OCI-LY3 (cell line): ENCODE results near the gene SYT7.

Source experiments
- H2AFZ ChIP-seq: fragments of 200-600, 300-600 bp; shearing (Covaris generic); 2 replicates; pipeline ENCODE4 v1.6.0; 2014; ENCODE audit warnings: antibody characterized with exemption, low read depth, low read length
- H3K27ac ChIP-seq: fragments of 200-600, 300-600 bp; sonication (generic); 2 replicates; pipeline ENCODE4 v1.5.1; 2014; ENCODE audit warnings: mild to moderate bottlenecking, low read length, moderate library complexity, mixed read lengths
- H3K27me3 ChIP-seq: fragments of 200-600, 300-600 bp; sonication (generic); 2 replicates; pipeline ENCODE4 v1.6.1; 2014; ENCODE audit warnings: low read depth, low read length, mixed read lengths
- H3K36me3 ChIP-seq: fragments of 200-600, 300-600 bp; sonication (generic); replicated peaks from 2 replicates; pipeline ENCODE3; 2014; ENCODE audit warnings: low read depth, low read length, mixed read lengths
- H3K4me1 ChIP-seq: fragments of 300-600, 200-600 bp; sonication (generic); 2 replicates; pipeline ENCODE4 v1.6.1; 2014; ENCODE audit warnings: low read length, mixed read lengths
- H3K4me2 ChIP-seq: fragments of 200-600, 300-600 bp; sonication (generic); 2 replicates; pipeline ENCODE4 v1.6.1; 2014; ENCODE audit warnings: low read length, mixed read lengths
- H3K4me3 ChIP-seq: fragments of 300-600, 200-600 bp; sonication (generic); 2 replicates; pipeline ENCODE4 v1.5.1; 2014; ENCODE audit warnings: antibody characterized with exemption, mild to moderate bottlenecking, low read length, moderate library complexity
- H3K79me2 ChIP-seq: fragments of 300-600, 200-600 bp; shearing (Covaris generic); 2 replicates; pipeline ENCODE4 v1.6.1; 2014; ENCODE audit warnings: mild to moderate bottlenecking, low read length, mixed read lengths
- H3K9ac ChIP-seq: fragments of 300-600, 200-600 bp; shearing (Covaris generic); 2 replicates; pipeline ENCODE4 v1.6.0; 2014; ENCODE audit warnings: mild to moderate bottlenecking, low read length, moderate library complexity
- H3K9me3 ChIP-seq: fragments of 200-600, 300-600 bp; shearing (Covaris generic); 2 replicates; pipeline ENCODE4 v1.6.1; 2014; ENCODE audit warnings: low read length, mixed read lengths; ENCODE audit not compliant: insufficient read depth
- H4K20me1 ChIP-seq: fragments of 200-600, 300-600 bp; sonication (generic); 2 replicates; pipeline ENCODE4 v1.6.1; 2016; ENCODE audit warnings: low read length, mixed read lengths; ENCODE audit not compliant: insufficient read depth
- EZH2phosphoT487 ChIP-seq: fragments of 200-600 bp; shearing (Covaris generic); IDR thresholded peaks from 2 replicates; pipeline ENCODE4 v1.6.1; 2018; ENCODE audit warnings: antibody characterized with exemption, mixed run types, low read depth
- TF ChIP-seq, protein P1 (sequence below): fragments of 200-600, 300-600 bp; sonication (generic); IDR thresholded peaks from 2 replicates; pipeline ENCODE4 v1.5.1; 2014; ENCODE audit warnings: antibody characterized with exemption, low read length, low read depth

The SYT7 gene

DNA sequence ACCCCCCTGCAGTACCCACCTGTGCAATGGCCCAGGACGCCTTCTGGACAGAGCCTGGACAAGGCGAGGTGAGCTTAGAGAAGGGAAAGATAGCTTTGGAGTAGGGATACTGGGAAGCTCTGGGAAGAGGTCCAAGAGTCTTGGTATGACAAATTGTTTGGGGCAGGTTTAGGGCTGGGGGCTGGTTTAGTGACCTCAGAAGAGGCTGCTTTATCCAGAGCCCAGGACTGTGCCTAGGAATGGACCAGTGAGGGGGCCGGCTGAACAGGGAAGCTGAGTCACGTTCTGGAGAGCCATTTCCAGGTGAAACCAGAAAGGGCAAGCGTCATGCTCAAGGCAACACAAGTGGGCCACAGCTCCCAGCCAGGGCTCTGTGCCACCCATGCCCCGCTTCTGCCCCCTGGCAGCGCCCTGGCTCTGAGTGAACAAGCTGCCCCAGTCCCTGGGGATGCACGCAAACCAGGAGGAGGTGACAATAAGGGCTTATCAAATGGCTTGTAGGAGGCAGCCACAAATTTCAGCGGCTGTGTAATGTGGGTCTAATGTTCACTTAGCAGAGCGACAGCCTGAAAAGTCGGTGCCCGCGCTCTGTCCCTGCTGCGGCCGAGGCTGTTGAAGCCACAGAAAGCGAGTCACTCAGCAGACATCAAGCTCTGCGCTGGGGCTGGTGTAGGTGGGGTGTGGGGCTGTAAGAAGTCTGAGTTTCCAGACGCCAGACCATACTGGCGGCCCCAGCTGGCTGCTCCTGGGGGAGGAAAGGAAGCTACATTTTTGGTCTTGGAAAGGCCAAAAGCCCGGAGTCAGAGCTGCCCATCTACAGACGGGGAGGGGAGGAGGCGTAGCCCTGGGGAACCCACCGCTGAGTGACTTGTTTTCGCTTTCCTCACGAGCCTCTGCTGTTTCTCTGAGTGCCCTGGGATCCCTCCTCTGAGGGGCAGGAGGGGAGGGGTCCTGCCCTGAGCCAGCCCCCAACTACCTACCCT lies 18.3 kb upstream of the SYT7 start:
- Histone ChIP-seq H3K27ac (no peak overlapping the region), H3K4me3 (no peak overlapping the region), H3K9me3 (no peaks in the 10 kb centered on the region), H3K36me3 (no peaks in the 10 kb centered on the region), H3K9ac (no peak overlapping the region), H3K79me2 (no peaks in the 10 kb centered on the region), H3K4me1 (no peaks in the 10 kb centered on the region), H3K4me2 (no peak overlapping the region), H3K27me3 (peaks cover 52% of the 10 kb centered on the region), H4K20me1 (no peaks in the 10 kb centered on the region), H2AFZ (no peak overlapping the region)
- TF ChIP-seq, protein P1, sequence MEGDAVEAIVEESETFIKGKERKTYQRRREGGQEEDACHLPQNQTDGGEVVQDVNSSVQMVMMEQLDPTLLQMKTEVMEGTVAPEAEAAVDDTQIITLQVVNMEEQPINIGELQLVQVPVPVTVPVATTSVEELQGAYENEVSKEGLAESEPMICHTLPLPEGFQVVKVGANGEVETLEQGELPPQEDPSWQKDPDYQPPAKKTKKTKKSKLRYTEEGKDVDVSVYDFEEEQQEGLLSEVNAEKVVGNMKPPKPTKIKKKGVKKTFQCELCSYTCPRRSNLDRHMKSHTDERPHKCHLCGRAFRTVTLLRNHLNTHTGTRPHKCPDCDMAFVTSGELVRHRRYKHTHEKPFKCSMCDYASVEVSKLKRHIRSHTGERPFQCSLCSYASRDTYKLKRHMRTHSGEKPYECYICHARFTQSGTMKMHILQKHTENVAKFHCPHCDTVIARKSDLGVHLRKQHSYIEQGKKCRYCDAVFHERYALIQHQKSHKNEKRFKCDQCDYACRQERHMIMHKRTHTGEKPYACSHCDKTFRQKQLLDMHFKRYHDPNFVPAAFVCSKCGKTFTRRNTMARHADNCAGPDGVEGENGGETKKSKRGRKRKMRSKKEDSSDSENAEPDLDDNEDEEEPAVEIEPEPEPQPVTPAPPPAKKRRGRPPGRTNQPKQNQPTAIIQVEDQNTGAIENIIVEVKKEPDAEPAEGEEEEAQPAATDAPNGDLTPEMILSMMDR, result no peak
- TF ChIP-seq EZH2phosphoT487, result no peak

DNA sequence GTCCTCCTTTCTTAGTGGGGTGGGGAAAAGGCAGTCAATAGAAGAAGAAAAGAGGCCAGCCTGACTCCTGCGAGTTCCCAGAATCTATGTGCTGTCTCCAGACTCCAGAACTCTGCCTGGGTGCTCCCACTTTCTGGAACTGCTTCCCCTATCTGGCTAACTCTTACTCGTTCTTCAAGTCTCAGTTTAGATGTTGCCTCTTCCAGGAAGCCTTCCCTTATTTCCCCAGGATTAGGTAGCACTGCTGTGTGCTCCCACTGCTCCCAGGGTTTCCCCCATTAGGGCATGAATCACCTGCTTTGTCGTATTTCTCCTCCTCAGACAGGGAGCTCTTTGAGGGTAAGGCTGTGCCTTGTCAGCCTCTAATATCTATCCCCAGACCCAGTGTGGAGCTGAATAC lies 17.5 kb upstream of the SYT7 start:
- TF ChIP-seq, protein P1, result no peak
- no peak for TF ChIP-seq EZH2phosphoT487
- no peaks in the 10 kb centered on the region for H3K36me3 ChIP-seq
- H3K4me1 ChIP-seq, result no peaks in the 10 kb centered on the region
- no peaks in the 10 kb centered on the region for H3K9me3 ChIP-seq
- H3K27ac ChIP-seq, result no peak overlapping the region
- H3K27me3 ChIP-seq, result peaks cover 57% of the 10 kb centered on the region
- no peak overlapping the region for H3K4me3 ChIP-seq
- H3K79me2 ChIP-seq, result no peaks in the 10 kb centered on the region
- no peak overlapping the region for H3K4me2 ChIP-seq
- H4K20me1 ChIP-seq, result no peaks in the 10 kb centered on the region
- no peak overlapping the region for H2AFZ ChIP-seq
- no peak overlapping the region for H3K9ac ChIP-seq

DNA sequence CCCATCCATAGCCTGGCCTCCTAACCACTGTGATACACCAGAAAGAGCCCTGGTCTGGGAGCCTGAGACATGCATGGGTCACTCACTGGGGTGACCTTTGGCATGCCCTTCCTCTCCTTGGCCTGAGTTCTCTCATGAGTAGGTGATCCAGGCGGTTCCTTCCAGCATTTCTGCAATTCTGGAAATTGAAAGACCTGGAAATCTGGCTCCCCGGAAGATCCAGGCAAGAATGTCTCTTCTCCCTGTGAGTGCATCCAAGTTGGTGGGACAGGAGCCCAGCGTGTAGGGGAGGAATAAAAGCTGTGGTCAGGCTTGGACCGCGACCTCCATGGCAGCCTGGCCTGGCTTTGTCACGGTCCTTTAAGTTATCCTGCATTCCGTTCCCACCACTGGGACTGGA lies 16.1 kb upstream of the SYT7 start:
- Histone ChIP-seq H3K9ac (no peak overlapping the region), H3K27me3 (peaks cover 65% of the 10 kb centered on the region), H2AFZ (no peak overlapping the region), H4K20me1 (no peaks in the 10 kb centered on the region), H3K4me1 (no peaks in the 10 kb centered on the region), H3K4me3 (no peak overlapping the region), H3K79me2 (no peaks in the 10 kb centered on the region), H3K36me3 (no peaks in the 10 kb centered on the region), H3K27ac (no peak overlapping the region), H3K4me2 (no peak overlapping the region), H3K9me3 (no peaks in the 10 kb centered on the region)
- TF ChIP-seq EZH2phosphoT487, result no peak

DNA sequence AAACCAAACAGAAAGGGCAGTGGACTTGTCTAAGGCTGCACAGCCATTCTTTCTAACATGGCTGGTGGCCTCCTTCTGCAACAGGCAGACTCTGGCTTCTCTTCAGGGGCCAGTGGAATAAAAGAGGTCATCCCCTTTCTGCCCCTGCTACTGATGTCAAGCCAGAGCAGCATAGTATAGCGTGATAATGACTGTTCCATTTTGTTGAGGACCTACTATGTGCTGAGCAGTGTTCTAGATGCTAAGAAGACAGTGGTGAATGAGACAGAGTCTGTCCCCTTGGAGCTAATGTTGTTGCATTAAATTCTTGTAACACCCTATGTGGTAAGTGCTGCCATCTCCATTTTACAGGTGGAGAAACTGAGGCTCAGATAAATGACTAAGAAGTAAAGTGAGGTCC lies 15.7 kb upstream of the SYT7 start:
- TF ChIP-seq, protein P1, result no peak
- TF ChIP-seq EZH2phosphoT487, result no peak
- H3K9ac ChIP-seq, result no peak overlapping the region
- no peak overlapping the region for H3K27ac ChIP-seq
- H4K20me1 ChIP-seq, result no peaks in the 10 kb centered on the region
- H2AFZ ChIP-seq, result no peak overlapping the region
- H3K27me3 ChIP-seq, result peaks cover 69% of the 10 kb centered on the region
- H3K4me3 ChIP-seq, result no peak overlapping the region
- no peaks in the 10 kb centered on the region for H3K79me2 ChIP-seq
- no peaks in the 10 kb centered on the region for H3K4me1 ChIP-seq
- no peaks in the 10 kb centered on the region for H3K36me3 ChIP-seq
- H3K9me3 ChIP-seq, result no peaks in the 10 kb centered on the region
- no peak overlapping the region for H3K4me2 ChIP-seq
